Ishikawa (cell line): ENCODE measurements around the gene DNAJB11.

Experiments used
- CEBPB ChIP-seq: IDR thresholded peaks from 2 replicates; pipeline ENCODE4 v1.6.1; 2012
- CREB1 ChIP-seq: IDR thresholded peaks from 2 replicates; pipeline ENCODE4 v1.6.1; 2012; ENCODE audit warnings: low read depth
- EGR1 ChIP-seq: IDR thresholded peaks from 2 replicates; pipeline ENCODE4 v1.6.1; 2012
- EP300 ChIP-seq: IDR thresholded peaks from 2 replicates; pipeline ENCODE4 v1.6.1; 2012; ENCODE audit warnings: borderline replicate concordance
- FOXM1 ChIP-seq: IDR thresholded peaks from 2 replicates; pipeline ENCODE4 v1.6.1; 2012; ENCODE audit warnings: low read depth, borderline replicate concordance
- NFIC ChIP-seq: IDR thresholded peaks from 2 replicates; pipeline ENCODE4 v1.6.1; 2012
- RAD21 ChIP-seq: IDR thresholded peaks from 2 replicates; pipeline ENCODE4 v1.6.1; 2012; ENCODE audit warnings: low read depth
- TAF1 ChIP-seq: IDR thresholded peaks from 2 replicates; pipeline ENCODE4 v1.6.1; 2012; ENCODE audit warnings: low read depth, mild to moderate bottlenecking
- TCF12 ChIP-seq: IDR thresholded peaks from 2 replicates; pipeline ENCODE4 v1.6.1; 2012; ENCODE audit warnings: low read depth
- TEAD4 ChIP-seq: IDR thresholded peaks from 2 replicates; pipeline ENCODE4 v1.6.1; 2012
- USF1 ChIP-seq: IDR thresholded peaks from 2 replicates; pipeline ENCODE4 v1.6.1; 2012
- YY1 ChIP-seq: IDR thresholded peaks from 2 replicates; pipeline ENCODE4 v1.6.1; 2012; ENCODE audit warnings: low read depth
- ZBTB7A ChIP-seq: IDR thresholded peaks from 2 replicates; pipeline ENCODE4 v1.6.1; 2012; ENCODE audit warnings: low read depth
- TF ChIP-seq, protein P1 (sequence below): IDR thresholded peaks from 2 replicates; pipeline ENCODE4 v1.6.1; 2012; ENCODE audit warnings: low read depth, mild to moderate bottlenecking
- TF ChIP-seq, protein P2 (sequence below): IDR thresholded peaks from 2 replicates; pipeline ENCODE4 v1.6.1; 2012

Gene DNAJB11

DNA sequence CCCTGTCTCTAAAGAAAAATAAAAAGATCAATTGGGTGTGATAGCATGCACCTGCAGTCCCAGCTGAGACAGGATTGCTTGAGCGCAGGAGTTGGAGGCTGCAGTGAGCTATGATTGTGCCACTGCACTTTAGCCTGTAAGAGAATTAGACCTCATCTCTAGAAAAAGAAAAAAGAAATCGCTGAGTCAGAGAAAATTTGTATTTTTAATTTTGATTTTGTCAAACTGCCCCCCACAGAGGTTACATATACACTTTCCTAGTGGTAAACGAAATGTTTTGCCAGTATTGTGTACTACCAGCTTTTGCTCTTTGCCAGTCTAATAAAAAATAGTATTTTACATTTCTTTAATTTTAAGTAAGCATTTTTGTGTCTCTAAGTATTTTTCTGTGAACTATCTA lies 21.0 kb upstream of the DNAJB11 start:
- TF ChIP-seq RAD21, result no peak
- TF ChIP-seq ZBTB7A, result no peak
- no peak for TF ChIP-seq TCF12
- TF ChIP-seq CREB1, result no peak
- TF ChIP-seq USF1, result no peak
- TF ChIP-seq EP300, result no peak
- TF ChIP-seq TEAD4, result no peak
- no peak for TF ChIP-seq YY1
- TF ChIP-seq, protein P1, sequence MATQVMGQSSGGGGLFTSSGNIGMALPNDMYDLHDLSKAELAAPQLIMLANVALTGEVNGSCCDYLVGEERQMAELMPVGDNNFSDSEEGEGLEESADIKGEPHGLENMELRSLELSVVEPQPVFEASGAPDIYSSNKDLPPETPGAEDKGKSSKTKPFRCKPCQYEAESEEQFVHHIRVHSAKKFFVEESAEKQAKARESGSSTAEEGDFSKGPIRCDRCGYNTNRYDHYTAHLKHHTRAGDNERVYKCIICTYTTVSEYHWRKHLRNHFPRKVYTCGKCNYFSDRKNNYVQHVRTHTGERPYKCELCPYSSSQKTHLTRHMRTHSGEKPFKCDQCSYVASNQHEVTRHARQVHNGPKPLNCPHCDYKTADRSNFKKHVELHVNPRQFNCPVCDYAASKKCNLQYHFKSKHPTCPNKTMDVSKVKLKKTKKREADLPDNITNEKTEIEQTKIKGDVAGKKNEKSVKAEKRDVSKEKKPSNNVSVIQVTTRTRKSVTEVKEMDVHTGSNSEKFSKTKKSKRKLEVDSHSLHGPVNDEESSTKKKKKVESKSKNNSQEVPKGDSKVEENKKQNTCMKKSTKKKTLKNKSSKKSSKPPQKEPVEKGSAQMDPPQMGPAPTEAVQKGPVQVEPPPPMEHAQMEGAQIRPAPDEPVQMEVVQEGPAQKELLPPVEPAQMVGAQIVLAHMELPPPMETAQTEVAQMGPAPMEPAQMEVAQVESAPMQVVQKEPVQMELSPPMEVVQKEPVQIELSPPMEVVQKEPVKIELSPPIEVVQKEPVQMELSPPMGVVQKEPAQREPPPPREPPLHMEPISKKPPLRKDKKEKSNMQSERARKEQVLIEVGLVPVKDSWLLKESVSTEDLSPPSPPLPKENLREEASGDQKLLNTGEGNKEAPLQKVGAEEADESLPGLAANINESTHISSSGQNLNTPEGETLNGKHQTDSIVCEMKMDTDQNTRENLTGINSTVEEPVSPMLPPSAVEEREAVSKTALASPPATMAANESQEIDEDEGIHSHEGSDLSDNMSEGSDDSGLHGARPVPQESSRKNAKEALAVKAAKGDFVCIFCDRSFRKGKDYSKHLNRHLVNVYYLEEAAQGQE, result no peak
- TF ChIP-seq CEBPB, result no peak
- TF ChIP-seq, protein P2, sequence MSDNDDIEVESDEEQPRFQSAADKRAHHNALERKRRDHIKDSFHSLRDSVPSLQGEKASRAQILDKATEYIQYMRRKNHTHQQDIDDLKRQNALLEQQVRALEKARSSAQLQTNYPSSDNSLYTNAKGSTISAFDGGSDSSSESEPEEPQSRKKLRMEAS, result no peak
- TF ChIP-seq FOXM1, result no peak
- no peak for TF ChIP-seq NFIC
- TF ChIP-seq TAF1, result no peak
- TF ChIP-seq EGR1, result no peak

DNA sequence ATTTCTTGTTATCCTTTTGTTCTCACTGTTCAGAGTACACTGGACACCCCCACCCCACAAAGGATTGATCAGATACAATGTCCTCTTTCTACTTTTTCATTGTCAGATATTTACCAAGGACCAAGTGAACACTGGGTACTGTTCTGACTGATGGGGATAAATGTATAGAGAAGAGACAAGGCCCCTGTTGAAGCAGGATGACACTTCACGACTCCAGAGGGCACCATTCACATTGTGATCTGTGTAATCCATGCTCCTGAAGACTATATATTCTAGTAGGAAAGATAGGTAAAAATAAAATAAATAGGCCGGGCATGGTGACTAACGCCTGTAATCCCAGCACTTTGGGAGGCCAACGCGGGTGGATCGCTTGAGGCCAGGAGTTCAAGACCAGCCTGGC lies 19.1 kb upstream of the DNAJB11 start:
- TF ChIP-seq, protein P2, result no peak
- TF ChIP-seq NFIC, result no peak
- TF ChIP-seq FOXM1, result no peak
- no peak for TF ChIP-seq TCF12
- no peak for TF ChIP-seq CREB1
- no peak for TF ChIP-seq ZBTB7A
- TF ChIP-seq, protein P1, result no peak
- no peak for TF ChIP-seq TEAD4
- TF ChIP-seq CEBPB, result no peak
- no peak for TF ChIP-seq EGR1
- no peak for TF ChIP-seq TAF1
- TF ChIP-seq YY1, result no peak

GRCh38 chr3:186552408-186553031 lies 18.0 kb upstream of the DNAJB11 start:
- TF ChIP-seq EP300 (no peak), ZBTB7A (no peak), CEBPB (no peak), EGR1 (no peak), TAF1 (no peak), FOXM1 (no peak), TCF12 (no peak), CREB1 (no peak), NFIC (no peak), USF1 (no peak), RAD21 (no peak), YY1 (no peak), TEAD4 (no peak)
- TF ChIP-seq, protein P2, result no peak
- TF ChIP-seq, protein P1, result no peak

DNA sequence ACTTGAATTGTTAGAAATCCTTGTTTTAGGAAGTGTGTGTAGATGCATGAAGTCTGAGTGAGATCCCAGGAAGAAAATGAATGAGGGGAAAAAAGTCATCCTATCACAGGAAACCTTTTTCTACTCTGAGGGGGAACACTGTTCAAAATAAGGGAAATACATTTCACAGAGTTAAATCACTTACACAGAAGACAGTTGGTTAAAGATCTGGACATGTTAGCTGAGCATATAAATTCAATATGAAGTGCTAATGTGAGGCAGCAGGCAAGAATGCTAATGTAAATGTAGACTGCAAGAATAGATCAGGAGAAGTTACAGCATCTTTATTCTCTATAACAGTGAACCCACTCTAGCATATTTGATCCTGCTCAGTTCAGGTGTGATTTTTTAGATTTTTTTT lies 5.9 kb upstream of the DNAJB11 start:
- no peak for TF ChIP-seq CREB1
- TF ChIP-seq USF1, result no peak
- TF ChIP-seq FOXM1, result no peak
- TF ChIP-seq CEBPB, result no peak
- TF ChIP-seq YY1, result no peak
- no peak for TF ChIP-seq RAD21
- TF ChIP-seq TAF1, result no peak
- no peak for TF ChIP-seq NFIC
- no peak for TF ChIP-seq EGR1
- no peak for TF ChIP-seq EP300
